HL-60/S4 treated with phorbol 12-myristate 13-acetate at 8.2 ng/mL for 4 days and 3 days (cell line): ENCODE measurements around the gene TESMIN.

Source experiments
- in situ Hi-C: fragments of 300-500 bp; cut with MboI; formaldehyde crosslinking; loops from 2 replicates; pipeline ENCODE4 v1.15.0; 2022; ENCODE audit warnings: low sequenced_read_pairs

Gene TESMIN, protein sequence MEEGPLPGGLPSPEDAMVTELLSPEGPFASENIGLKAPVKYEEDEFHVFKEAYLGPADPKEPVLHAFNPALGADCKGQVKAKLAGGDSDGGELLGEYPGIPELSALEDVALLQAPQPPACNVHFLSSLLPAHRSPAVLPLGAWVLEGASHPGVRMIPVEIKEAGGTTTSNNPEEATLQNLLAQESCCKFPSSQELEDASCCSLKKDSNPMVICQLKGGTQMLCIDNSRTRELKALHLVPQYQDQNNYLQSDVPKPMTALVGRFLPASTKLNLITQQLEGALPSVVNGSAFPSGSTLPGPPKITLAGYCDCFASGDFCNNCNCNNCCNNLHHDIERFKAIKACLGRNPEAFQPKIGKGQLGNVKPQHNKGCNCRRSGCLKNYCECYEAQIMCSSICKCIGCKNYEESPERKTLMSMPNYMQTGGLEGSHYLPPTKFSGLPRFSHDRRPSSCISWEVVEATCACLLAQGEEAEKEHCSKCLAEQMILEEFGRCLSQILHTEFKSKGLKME

DNA sequence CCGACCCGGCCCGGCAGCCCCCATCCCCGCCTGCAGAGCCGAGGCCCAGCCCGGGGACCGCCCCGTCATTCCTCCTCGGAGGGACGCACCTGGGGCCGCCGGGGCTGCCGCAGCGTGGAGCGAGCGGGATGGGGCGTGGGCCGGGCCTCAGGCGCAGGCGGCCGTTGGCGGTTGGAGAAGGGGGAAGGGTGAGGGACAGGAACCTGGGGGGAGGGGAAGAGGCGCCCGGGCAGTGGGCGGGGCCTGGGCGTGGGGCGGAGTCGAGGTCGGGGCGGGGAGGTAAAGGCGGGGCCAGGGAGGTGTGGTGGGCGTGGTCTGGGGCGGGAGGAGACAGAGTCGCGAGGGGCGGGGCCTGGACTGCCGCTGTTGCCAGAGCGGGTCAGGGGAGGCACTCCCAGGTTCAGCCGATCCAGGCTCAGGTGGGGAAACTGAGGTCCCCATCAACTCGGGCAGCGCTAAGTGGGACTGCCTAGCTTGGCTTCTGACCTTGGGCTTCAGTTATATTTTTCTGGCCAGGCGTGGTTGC, at the start of gene TESMIN:
Gene TESMIN (minus strand): TSS at position 190 of the 526 bp plus-strand sequence. CDS start 860 bp downstream, outside the sequence.
- in situ Hi-C loops = no loop called here

DNA sequence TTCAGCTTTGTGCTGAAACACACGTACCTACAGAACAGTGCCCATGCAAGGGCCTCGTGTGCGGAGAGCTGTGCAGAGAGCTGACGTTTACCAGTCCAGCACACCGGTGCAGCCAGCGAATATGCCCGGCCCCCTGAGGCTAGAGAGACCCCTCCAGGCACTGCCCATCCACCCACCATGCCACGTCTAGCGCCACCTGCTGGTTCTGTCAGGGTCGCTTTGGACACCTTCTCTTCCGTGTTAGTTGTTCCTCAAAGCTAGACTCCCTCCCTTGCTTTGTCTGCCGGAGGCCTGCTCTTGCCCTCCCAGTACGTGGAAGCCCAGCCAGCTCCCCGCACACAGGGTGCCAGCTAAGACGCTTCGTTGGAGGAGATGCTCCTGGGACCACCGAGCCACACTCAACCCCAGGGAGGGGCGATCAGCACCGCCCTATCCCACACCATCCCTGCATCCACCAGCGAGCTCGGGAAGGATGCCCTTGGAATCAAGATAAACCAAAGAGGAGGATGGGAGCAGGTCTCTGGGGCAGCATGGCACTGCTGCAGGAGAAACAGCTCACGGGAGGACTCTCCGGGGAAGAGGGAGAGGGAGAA, 47.0 kb upstream of the TESMIN start:
- in situ Hi-C loops = no loop called here

DNA sequence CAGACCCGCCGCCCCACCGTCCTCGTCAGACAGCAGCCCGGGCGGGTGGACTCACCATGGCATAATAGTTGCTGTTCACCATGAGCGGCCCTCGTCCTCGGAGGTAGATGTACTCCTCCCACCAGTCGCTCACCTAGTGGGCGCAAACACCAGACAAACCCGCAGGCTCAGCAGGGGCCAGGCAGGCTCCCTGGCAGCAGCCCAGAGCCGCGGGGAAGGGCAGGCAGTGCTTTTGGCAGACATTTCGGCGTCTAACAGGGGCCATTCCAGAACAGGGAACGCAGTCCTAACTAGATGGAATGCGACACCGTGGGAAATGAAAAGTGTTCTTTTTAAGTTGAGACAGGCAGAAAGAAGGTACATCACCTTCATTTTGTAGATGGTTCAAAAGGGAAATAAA, 45.5 kb upstream of the TESMIN start:
- in situ Hi-C loops = no loop called here

DNA sequence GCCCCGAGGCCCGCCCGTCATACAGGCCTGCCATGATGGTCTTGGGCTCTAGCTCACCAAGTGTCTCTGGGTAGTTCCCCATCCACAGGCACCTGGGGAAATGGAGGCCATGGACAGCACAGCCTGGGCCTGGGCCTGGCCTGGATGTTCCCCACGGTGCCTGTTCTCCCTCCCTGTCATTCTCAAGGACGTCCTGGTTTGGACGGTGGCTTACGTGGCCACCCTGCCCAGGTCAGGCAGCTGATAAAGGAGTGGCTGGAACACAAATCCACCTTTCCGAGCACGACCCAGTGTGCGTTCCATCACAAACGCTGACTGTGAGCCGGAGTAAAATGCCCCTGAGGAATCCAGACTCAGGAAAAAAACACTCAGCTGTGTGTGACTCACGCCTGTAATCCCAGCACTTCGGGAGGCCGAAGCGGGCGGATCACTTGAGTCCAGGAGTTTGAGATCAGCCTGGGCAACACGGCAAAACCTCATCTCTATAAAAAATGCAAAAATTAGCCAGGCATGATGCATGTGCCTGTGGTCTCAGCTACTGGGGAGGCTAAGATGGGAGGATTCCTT, 41.2 kb upstream of the TESMIN start:
- in situ Hi-C loops = no loop called here

DNA sequence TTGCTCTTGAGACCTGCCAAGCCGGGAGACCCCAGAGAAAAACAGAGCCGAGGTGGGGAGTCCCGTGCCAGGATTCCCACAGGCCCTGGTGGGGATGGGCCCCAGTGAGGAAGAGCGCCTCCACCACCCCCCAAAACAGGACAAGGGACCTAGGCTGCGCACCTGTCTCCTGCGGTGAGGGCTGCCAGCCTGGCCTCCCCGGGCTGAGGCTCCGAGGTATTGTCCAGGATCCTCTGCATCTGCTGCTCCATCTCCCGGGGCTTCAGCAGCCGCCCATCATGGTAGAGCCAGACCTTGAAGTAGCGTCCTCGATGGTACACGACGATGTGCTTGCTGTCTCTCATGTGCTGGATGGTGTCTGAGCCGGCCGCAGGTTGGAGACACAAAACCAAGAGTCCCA, 33.3 kb upstream of the TESMIN start:
- in situ Hi-C loops = no loop called here

DNA sequence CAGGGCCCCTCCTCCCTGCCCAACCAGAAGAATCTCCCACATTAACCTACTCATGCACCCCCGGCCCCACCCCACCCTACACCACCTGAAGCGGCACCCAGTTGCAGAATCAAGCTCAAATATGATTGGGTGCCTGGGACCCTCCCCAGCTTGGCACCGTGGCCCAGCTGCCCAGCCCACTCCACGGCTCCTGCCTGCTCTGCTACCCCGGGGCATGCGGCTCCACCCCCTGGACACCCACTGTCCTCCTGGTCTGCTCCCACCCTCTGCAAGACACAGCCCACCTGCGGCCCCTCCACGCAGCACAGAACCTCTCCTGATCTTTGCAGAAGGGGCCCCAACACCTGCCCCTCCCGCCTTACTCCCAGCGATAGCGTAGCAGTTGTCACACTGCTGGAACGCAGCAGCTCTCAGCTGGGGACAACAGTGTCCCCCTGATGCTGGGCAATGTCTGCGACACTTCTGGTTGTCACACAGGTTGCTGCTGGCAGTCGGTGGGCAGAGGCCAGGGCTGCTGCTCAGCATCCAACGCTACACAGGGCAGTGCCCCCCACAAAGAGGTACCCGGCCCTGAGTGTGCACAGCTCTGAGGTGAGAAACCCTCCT, 32.0 kb upstream of the TESMIN start:
- in situ Hi-C loops = no loop called here

DNA sequence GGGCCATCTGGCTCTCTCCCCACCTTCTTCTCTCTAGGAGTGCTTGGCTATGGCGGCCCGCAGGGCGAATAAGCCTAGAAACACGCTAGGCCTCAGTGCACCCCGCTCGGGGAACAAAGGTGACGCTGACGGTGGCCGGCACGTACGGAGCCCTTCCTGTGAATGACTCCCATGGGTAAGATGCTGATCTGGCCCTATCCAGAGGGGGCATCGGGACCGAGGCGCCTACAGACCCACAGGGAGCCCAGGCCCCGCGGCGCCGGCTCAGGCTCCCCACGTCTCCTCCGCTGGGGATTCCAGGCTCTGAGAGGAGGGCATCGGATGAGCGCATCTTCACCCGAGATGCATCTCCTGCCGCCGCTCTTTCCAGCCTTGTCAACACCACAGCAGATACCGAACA, 31.4 kb upstream of the TESMIN start:
- in situ Hi-C loops = no loop called here

DNA sequence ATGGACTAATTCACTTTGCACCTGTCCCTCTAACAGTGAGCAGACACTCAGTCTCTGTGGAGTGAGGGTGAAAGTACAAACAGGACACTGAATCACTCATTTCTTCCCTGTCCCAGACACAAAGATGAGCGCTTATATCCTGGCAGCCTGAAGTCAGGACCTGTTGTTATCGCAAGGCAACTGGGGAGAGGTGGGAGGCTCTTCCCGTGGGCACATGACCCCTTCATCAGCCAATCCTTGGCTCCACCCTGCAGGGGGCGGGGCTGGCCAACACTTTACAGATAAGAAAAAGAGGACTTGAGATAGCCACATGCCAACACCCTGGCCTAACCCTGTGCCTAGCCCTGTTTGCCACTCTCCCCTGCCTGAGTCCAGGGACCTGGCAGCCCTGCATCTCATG, 29.5 kb upstream of the TESMIN start:
- in situ Hi-C loops = no loop called here

DNA sequence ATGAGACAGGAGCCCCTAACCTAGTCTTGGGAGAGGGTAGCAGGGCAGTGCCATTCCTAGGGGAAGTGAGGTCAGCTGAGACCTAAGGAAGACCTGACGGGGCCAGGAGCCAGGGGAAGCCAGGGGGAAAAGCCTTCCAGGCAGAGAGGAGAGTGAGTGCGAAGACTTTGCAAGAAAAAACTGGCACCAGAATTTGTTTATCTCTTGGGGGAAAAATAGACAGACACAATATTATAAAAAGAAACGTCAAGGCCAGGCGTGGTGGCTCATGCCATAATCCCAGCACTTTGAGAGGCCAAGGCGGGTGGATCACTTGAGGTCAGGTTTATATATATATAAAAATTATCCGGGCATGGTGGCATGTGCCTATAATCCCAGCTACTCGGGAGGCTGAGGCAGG, 26.9 kb upstream of the TESMIN start:
- in situ Hi-C loops = no loop called here

DNA sequence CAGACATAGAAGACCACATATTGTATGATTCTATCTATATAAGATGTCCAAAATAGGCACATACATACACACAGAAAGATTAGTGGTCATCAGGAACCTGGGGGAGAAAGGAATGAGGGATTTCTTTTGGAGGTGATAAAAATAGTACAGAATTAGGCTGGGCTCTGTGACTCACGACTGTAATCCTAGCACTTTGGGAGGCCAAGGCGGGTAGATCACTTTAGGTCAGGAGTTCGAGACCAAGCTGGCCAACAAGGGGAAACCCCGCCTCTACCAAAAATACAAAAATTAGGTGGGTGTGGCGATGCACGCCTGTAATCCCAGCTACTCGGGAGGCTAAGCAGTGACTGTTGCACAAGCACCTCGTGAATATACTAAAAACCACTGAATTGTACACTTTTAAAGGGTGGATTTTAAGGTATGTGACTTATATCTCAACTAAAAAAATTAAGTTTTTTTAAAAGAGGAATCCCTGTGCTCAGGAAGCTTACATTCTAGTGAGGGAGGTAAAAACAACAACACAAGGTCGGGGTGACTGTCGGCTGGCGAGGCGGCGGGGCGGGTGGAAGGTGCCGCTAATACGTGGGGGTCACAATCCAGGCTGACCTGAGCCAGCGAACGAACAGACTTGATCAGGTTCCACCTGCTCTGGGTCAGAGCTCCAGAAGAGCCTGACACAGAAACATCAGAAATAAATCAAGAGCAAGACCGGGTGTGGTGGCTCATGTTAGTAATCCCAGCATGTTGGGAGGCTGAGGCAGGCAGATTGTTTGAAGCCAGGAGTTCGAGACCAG, 25.3 kb upstream of the TESMIN start:
- in situ Hi-C loops = no loop called here

DNA sequence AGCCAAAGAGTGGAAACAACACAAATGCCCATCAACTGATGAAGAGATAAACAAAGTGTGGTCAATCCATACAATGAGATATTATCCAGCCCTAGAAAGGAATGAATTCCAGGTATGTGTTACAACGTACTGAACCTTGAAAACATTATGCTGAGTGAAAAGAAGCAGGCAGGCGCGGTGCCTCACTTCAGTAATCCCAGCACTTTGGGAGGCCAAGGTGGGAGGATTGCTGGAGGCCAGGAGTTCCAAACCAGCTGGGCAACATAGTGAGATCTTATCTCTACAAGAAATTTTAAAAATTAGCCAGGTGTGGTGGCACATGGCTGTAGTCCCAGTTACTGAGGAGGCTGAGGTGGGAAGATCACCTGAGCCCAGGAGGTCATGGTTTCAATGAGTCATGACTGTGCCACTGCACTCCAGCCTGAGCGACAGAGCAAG, 24.6 kb upstream of the TESMIN start:
- in situ Hi-C loops = no loop called here

DNA sequence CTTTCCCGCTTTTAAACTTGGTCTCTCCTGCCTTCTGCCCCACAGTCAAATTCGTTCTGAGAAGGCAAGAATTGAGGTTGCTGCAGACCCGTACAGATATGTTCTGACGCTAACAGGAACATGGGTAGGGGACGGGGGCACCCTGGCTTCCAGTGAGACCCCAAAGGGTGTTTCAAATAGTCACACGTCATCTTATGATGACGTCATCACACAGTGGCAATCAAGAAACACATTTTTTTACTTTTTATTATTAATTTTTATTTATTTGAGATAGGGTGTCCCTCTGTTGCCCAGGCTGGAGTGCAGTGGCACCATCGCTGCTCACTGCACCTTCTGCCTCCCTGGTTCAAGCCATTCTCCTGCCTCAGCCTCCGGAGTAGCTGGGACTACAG, 22.9 kb upstream of the TESMIN start:
- in situ Hi-C loops = no loop called here

DNA sequence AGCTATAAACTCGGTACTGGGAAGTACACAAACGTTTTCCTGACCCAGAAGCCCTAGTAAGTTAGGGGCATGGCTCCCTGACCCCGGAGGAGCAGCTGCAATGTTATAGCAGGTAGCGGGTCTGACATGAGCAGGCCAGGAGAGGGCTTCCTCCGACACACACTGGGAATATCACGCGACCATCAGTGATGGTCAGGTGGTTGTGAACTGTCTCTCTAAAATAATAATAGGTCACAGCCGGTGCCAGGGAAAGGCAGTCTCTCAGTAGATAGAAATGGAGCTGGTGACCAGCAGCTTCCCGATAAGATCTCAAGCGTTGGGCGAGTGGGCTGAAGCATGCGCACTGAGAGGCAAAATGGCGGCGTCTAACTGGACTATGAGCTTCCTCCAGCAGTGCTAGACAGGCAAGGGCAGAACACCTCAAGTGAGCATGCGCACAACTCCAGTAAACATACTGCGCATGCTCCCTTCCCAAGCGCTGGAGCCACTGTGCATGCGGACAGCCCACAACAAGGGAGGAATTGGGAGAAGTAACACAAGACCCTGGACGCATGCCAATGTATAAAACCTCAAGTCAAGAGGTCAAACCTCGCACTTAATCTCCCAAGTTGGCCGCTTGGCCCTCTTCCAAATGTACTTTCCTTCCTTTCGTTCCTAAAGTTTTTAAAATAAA, 22.3 kb upstream of the TESMIN start:
- in situ Hi-C loops = no loop called here

DNA sequence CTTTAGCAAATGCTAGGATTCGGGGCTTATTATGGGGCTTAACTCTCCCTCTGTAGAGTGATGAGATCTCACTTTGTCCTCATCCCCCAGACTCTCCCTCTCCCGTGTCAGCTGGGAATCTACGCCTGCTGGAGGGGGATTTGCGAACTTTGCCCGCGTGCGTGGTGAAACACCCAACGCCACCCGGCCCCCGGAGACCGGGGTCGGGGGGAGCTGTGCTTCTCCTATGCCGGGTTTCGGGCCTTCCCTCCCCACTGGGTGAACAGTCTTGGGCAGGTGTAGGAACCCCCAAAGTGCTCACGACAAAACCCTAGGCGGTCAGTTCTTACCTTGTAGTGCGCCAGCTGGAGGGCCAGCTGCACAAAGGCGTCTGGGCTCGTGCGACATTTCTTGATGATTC, 21.6 kb upstream of the TESMIN start:
- in situ Hi-C loops = no loop called here

DNA sequence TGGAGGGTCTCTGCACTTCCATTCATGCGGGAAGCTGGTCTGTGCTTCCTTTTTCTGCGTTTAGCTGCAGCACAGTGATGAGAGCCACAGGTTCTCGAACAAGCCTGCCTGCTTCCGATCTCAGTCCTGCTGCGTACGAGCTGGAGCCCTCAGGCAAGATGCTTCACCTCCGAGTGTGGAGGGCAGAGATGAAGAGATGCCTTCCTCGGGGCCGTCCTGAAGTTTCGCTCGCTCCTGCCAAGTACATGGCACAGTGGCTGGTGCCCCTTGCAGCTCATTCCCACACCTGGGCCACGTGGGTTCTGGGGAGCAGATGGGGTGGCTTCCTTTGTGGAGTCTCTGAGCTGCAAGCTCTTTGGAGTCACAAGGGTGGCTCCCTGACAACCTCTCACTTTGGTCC, 19.5 kb upstream of the TESMIN start:
- in situ Hi-C loops = no loop called here

DNA sequence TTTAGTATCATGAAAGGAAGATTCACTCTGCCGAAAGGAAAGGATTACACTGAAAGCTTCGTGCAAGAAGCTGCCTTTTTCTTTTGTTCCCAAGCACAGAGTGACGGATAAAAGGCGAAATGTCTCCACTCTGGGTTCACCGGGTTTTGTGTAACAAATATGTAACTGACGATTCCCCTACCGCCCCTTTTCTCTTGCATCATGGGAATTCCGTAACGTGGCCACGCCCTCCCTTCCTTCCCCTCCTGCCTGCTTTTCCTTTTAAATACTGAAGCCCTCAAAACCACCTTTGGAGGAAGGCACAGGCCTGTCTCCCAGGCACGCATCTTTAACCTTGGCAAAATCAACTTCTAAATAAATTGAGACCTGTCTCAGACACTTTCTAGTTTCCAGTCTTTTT, 16.4 kb upstream of the TESMIN start:
- in situ Hi-C loops = no loop called here

DNA sequence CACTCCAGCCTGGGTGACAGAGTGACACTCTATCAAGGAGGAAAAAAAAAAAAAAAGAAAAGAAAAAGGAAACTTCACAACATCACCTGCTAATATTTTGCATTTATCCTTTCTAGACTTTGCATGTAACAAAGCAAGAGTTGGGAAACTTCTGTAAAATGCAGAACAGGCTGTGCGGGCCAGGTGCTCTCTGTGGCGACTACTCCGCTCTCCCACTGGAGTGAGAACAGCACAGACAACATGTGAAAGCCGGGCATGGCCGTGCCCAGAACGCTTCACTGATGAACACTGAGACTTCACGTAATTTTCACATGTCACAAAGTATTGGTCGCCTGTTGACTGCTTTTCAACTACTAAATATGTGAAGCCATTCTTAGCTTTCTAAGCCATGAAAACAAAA, 15.5 kb upstream of the TESMIN start:
- in situ Hi-C loops = no loop called here

DNA sequence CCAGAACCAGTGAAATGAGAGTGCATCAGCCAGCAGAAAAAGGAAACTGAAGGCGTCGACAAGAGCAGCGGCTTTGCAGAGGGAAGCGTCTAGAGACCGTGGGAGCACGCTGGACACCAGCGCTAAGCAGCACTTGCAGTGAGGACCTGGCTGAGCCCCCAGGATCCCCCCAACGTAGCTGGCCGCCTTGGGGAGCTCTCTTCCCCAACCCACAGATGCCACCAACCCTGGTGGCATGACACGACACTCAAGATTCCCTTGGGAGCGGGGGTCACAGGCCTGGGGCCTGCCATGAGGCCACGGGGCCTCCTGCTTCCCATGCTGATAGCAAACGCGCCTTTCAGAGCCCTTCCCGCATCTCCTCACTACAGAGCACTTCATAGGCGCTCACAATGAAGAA, 13.4 kb upstream of the TESMIN start:
- in situ Hi-C loops = no loop called here

DNA sequence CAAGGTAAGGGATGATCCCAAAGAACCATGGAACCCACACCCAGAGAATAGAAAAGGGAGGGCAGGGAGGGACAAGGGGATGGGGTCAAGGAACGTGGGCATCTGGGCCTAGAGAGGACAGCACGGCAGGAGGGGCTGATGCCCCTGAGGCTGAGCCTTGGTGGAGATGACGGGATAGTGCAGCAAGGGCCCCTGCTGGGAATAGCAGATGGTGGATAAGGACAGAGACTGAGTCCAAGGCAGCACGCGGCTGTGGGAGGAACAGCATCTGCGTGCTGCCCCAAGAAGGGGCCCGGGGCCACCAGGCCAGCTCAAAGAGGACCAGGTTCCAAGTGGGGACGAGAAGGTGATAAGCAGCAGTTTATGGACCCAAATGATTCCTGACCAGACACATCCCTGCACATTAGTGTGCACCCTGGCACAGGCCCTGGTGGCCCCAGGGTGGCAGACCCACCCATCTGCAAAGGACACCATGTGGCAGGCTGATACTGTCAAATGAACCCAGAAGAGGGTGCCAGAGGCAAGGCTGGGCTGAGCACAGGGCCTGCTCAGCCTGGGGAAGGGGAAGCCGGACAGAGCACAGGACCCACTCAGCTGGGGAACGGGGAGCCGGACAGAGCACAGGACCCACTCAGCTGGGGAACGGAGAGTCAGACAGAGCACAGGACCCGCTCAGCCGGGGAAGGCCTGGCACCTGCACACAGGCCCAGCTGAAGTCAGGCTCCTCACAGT, 12.8 kb upstream of the TESMIN start:
- in situ Hi-C loops = no loop called here
